AG20443 (cell line): ENCODE data around the gene CEP295NL.
A peak's percentile ranks its signal among the peaks of the same experiment; 100 is the strongest.
"Not testable (repeated sequence)": the region's sequence is repeated elsewhere in the genome, so short reads cannot be mapped to it uniquely, and the experiment has no call there.

Experiments used
- DNase-seq: peaks from one replicate; pipeline ENCODE4 v3.0.0; 2012; ENCODE audit warnings: low spot score, mixed read lengths

The CEP295NL gene

GRCh38 chr17:78903101-78903779, at the start of gene CEP295NL:
Gene CEP295NL, minus strand, starts transcription at chr17:78903201. Its CDS starts 1,373 bp downstream, at chr17:78901828.
- DNase-seq = peak; percentile 52

GRCh38 chr17:78952706-78953105, 49.7 kb upstream of the CEP295NL start:
- DNase-seq = no peak

GRCh38 chr17:78951967-78952551, 49.1 kb upstream of the CEP295NL start:
- DNase-seq = no peak

GRCh38 chr17:78950870-78951269, 47.9 kb upstream of the CEP295NL start:
- DNase-seq = no peak

GRCh38 chr17:78947235-78948149, 44.5 kb upstream of the CEP295NL start:
- no peak for DNase-seq

GRCh38 chr17:78946631-78947030, 43.6 kb upstream of the CEP295NL start:
- no peak for DNase-seq

- no peak for DNase-seq
These were observed 43.1 kb upstream of the CEP295NL start for GRCh38 chr17:78946131-78946530.

GRCh38 chr17:78945455-78945854, 42.5 kb upstream of the CEP295NL start:
- DNase-seq = not testable (repeated sequence)

- DNase-seq = no peak
These were observed 42.0 kb upstream of the CEP295NL start for GRCh38 chr17:78944956-78945355.

- DNase-seq = no peak
These were observed 41.0 kb upstream of the CEP295NL start for GRCh38 chr17:78944026-78944425.

GRCh38 chr17:78940708-78941107, 37.7 kb upstream of the CEP295NL start:
- no peak for DNase-seq

- DNase-seq = no peak
These were observed 37.3 kb upstream of the CEP295NL start for GRCh38 chr17:78940258-78940657.

- DNase-seq = no peak
These were observed 36.6 kb upstream of the CEP295NL start for GRCh38 chr17:78939615-78940014.

GRCh38 chr17:78937561-78937960, 34.6 kb upstream of the CEP295NL start:
- DNase-seq = no peak

- peak; percentile 91 for DNase-seq
These were observed 32.7 kb upstream of the CEP295NL start for GRCh38 chr17:78935419-78936323.

- no peak for DNase-seq
These were observed 31.8 kb upstream of the CEP295NL start for GRCh38 chr17:78934681-78935418.

GRCh38 chr17:78933959-78934568, 31.1 kb upstream of the CEP295NL start:
- peak; percentile 91 for DNase-seq

GRCh38 chr17:78933025-78933958, 30.3 kb upstream of the CEP295NL start:
- DNase-seq = peak; percentile 90
